ENCODE data around the gene PSMB3.
A peak's percentile ranks its signal among the peaks of the same experiment; 100 is the strongest.

Gene PSMB3

DNA sequence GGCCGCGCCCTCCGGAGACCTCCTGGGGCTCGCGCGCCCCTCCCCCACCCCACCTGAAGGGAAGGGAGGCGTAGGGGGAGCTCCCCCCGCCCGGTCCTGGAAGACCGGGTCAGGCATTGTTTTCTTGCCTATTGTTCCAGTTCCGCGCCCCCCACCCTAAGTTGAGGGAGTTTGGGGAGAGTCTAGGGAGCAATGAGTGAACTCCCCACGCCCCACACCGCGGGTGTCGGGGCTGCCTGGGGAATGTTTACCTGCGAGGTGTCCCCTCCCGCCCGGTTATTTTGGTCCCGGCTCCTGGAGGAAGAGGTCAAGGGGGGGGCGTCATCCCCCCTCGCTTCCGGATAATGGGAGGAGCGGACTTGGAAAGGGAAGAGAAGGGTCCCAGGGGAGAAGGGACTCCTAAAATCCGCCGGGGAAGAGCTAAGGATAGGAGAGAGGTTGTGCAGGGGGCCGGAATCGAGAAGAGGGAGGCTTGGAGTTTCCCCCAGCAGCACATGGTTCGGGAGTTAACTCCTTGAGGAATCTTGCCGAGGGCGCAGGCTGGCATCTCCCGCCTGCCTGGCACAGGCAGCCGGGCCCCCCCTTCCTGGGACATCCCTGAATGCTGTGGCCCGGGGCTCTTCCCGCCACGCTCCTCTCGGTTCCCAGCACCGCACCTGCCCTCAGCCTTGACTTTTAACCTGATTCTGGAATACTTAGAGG lies 46.6 kb upstream of the PSMB3 start:
- no peak for TF ChIP-seq CTCF (IDR thresholded peaks at IDR 0.05; ENCODE audit: unreplicated experiment in 3 of 3)
- Mint-ChIP-seq H3K4me1 (peaks cover 73% of the 10 kb centered on the region), H3K9me3 (no peaks in the 10 kb centered on the region), H3K4me3 (peak overlapping the region; percentile 94 to 96 (median 95)), H3K27me3 (ENCODE audit: low read depth) (peaks cover 31% of the 10 kb centered on the region), H3K27ac (peak overlapping the region; percentile 82 to 98 (median 88)), H3K36me3 (ENCODE audit: low read depth) (peaks cover 16% of the 10 kb centered on the region)

DNA sequence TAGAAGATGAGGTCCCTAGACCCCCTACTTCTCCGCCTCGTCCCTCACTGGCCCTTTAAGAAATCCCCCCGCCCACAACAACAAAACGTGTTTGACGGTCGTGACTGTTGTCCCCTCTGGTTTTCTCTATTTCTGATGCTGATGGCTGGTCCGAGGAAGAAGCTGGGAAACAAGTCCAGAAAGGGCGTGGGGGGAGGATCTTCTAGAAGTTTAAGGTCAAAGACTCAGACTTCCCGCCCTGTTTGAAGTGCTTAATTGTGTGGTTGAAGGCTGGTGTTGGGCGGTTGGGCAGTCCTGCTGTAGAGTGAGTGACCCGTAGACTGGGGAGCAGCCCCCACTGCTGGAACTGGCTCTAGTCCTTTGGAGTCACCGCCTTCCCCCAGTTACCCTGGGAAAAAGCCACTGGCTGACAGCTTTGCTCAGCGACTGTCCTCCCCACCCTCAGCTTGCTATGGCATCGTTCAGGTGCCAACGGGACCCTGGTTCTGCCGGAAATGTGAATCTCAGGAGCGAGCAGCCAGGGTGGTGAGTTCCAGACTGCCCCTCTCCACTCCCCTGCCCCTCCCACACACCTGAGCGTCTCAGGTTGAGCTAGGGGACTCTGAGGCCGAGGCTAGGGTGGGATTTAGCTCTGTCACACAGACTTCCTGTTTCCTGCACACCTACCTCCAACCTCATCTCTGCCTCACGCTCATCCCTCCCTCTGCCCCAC lies 45.9 kb upstream of the PSMB3 start:
- peaks cover 74% of the 10 kb centered on the region for H3K4me1 Mint-ChIP-seq
- peak overlapping the region; percentile 94 to 96 (median 95) for H3K4me3 Mint-ChIP-seq
- peaks cover 31% of the 10 kb centered on the region for H3K27me3 Mint-ChIP-seq (ENCODE audit: low read depth)
- peaks cover 23% of the 10 kb centered on the region for H3K36me3 Mint-ChIP-seq (ENCODE audit: low read depth)
- peak overlapping the region; percentile 82 to 98 (median 88) for H3K27ac Mint-ChIP-seq
- no peaks in the 10 kb centered on the region for H3K9me3 Mint-ChIP-seq
- TF ChIP-seq CTCF (IDR thresholded peaks at IDR 0.05; ENCODE audit: unreplicated experiment in 3 of 3): no peak

DNA sequence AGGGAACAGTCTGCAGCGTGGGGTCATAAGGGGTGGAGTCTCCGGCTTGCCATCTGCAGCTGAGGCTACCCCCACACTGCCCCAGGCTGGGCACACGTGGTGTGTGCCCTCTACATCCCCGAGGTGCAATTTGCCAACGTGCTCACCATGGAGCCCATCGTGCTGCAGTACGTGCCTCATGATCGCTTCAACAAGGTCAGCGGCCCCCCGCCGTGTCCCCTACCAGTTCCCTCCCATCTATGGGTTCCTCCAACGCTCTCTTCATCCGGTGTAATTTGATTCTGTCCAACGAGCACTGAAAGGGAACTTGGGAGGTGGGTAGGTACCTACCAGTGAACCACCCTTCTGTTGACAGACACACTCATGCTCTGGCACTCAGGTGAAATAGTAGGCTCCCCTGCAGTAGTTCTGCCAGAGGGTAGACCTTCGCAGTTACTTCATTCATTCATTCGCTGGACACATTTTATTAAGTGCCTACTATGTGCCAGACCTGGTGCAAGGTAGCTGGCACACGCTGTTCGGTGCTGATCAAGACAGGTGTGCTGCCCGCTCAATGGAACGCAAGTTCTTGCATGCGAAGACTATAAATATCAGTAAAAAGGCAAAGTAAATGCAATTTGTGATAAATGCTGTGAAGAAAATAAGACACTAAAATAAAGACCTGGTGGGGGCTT lies 44.7 kb upstream of the PSMB3 start:
- Mint-ChIP-seq H3K4me1 (peaks cover 77% of the 10 kb centered on the region), H3K9me3 (no peaks in the 10 kb centered on the region), H3K36me3 (ENCODE audit: low read depth) (peaks cover 24% of the 10 kb centered on the region), H3K27me3 (ENCODE audit: low read depth) (peaks cover 25% of the 10 kb centered on the region), H3K4me3 (peak overlapping the region; percentile 94 to 96 (median 95)), H3K27ac (peak overlapping the region; percentile 82 to 98 (median 83))
- no peak for TF ChIP-seq CTCF (IDR thresholded peaks at IDR 0.05; ENCODE audit: unreplicated experiment in 3 of 3)

DNA sequence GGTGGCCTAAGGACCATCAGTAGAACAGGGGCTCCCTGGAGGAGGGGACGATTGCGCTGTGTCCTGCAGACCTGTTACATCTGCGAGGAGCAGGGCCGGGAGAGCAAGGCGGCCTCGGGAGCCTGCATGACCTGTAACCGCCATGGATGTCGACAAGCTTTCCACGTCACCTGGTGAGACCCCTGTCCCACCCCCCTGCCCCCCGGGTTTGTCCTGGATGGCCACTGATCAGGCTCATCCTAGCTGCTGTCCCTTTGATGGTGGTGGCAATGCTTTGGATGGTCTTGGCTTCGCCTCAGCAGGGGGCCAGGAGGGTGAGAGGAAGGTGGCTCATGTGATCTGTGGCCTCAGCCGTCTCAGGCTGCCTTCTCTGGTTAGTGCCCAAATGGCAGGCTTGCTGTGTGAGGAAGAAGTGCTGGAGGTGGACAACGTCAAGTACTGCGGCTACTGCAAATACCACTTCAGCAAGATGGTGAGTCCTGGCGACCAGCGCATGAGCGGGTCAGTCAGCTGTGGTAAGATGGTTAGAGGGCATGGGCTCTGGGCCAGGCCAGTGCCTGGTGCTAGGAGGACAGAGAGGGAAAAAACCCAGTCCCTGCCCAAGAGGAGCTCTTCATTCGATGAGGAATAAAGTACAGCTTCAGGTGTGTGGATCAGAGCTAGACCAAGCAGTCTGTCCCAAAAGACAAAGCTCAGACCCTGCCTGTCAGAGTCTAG lies 43.3 kb upstream of the PSMB3 start:
- H3K27ac Mint-ChIP-seq: peak overlapping the region; percentile 33 to 78 (median 56)
- H3K9me3 Mint-ChIP-seq: no peaks in the 10 kb centered on the region
- no peak for TF ChIP-seq CTCF (IDR thresholded peaks at IDR 0.05; ENCODE audit: unreplicated experiment in 3 of 3)
- H3K27me3 Mint-ChIP-seq (ENCODE audit: low read depth): peaks cover 11% of the 10 kb centered on the region
- peak overlapping the region in 2 of 3 experiments; percentile 18 for H3K4me3 Mint-ChIP-seq
- peaks cover 66% of the 10 kb centered on the region for H3K4me1 Mint-ChIP-seq
- H3K36me3 Mint-ChIP-seq (ENCODE audit: low read depth): peaks cover 28% of the 10 kb centered on the region

DNA sequence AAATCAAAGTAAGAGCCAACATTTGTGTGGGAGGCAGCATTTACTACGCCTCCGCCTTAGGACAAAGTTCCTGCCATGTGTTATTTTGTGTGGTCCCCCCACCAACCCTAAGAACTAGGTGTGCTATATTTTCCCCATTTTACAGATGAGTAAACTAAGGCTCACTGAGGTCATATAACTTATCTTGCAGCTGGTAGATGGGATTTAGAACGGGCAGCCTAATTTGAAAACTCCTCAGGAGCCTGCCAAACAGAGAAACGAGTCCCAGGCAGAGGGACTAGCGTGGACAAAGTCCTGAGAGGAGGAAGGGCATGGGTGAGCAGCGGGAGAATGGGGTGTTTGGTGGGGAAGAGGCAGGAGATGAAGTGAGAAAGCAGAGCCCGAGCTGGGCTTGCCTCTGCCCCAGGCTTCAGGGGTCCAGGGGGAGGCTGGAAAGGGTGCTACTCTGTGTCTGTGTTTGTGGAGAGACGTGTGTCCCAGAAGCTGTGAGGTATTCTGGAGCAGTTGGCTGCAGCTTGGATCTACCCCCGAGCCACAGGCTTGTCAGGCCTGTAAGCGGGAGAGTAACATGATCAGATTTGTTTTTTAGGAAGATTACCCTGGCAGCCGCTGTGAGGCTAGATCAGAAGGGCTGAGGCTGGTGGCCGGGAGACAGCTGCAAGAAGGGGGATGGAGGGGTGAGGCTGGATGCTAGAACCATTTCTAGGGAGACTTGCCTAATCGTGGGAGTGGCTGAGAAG lies 42.5 kb upstream of the PSMB3 start:
- peaks cover 32% of the 10 kb centered on the region for H3K36me3 Mint-ChIP-seq (ENCODE audit: low read depth)
- H3K4me3 Mint-ChIP-seq: peak overlapping the region in 2 of 3 experiments; percentile 11 to 37
- TF ChIP-seq CTCF (IDR thresholded peaks at IDR 0.05; ENCODE audit: unreplicated experiment in 3 of 3): no peak
- peak overlapping the region; percentile 50 to 78 (median 56) for H3K27ac Mint-ChIP-seq
- peaks cover 7% of the 10 kb centered on the region for H3K27me3 Mint-ChIP-seq (ENCODE audit: low read depth)
- peaks cover 62% of the 10 kb centered on the region for H3K4me1 Mint-ChIP-seq
- H3K9me3 Mint-ChIP-seq: no peaks in the 10 kb centered on the region
